BJ (cell line): ENCODE data around the gene PRSS27. TPM values are rescaled to one million over a fixed set of nuclear protein-coding genes. Genes with fewer than 3 reads are reported as not detected.

Source experiments
- CTCF ChIA-PET: fragments of 350-600 bp; formaldehyde crosslinking; extraction: SDS; loops from one replicate; lab custom pipeline; 2021; ENCODE audit warnings: antibody characterized with exemption, inconsistent platforms; lab: Yijun Ruan, JAX
- POLR2A ChIA-PET: fragments of 300-600 bp; sonication (Branson Sonifier 250); formaldehyde crosslinking; extraction: SDS; loops from one replicate; lab custom pipeline; 2021; ENCODE audit warnings: antibody characterized with exemption; lab: Charles Lee
- DNase-seq: peaks from one replicate; pipeline ENCODE4 v3.0.0-alpha.2; 2011; ENCODE audit warnings: low read depth
- H3K27me3 ChIP-seq: 2 replicates; pipeline ENCODE4 v1.6.0; 2011; ENCODE audit warnings: low read length; ENCODE audit not compliant: control insufficient read depth, insufficient read depth
- H3K36me3 ChIP-seq: 2 replicates; pipeline ENCODE4 v1.5.1; 2011; ENCODE audit warnings: low read length; ENCODE audit not compliant: control insufficient read depth, insufficient read depth
- H3K4me3 ChIP-seq: 2 replicates; pipeline ENCODE4 v1.5.1; 2011; ENCODE audit warnings: low read depth, mild to moderate bottlenecking, control low read depth, low read length
- CTCF ChIP-seq: IDR thresholded peaks from 2 replicates; pipeline ENCODE4 v1.5.1; 2011; ENCODE audit warnings: low read depth, mild to moderate bottlenecking, control low read depth, inconsistent platforms, low read length, moderate library complexity; ENCODE audit not compliant: insufficient read depth
- polyA plus RNA-seq: library from polyadenylated mRNA; depleted of rRNA; stranded (reverse); fragments of >200 nt; gene quantifications from 2 replicates; pipeline ENCODE4 v1.2.3, GENCODE V29; 2011

PRSS27 gene
- polyA plus RNA-seq, 1 experiment = 0.97 TPM

DNA sequence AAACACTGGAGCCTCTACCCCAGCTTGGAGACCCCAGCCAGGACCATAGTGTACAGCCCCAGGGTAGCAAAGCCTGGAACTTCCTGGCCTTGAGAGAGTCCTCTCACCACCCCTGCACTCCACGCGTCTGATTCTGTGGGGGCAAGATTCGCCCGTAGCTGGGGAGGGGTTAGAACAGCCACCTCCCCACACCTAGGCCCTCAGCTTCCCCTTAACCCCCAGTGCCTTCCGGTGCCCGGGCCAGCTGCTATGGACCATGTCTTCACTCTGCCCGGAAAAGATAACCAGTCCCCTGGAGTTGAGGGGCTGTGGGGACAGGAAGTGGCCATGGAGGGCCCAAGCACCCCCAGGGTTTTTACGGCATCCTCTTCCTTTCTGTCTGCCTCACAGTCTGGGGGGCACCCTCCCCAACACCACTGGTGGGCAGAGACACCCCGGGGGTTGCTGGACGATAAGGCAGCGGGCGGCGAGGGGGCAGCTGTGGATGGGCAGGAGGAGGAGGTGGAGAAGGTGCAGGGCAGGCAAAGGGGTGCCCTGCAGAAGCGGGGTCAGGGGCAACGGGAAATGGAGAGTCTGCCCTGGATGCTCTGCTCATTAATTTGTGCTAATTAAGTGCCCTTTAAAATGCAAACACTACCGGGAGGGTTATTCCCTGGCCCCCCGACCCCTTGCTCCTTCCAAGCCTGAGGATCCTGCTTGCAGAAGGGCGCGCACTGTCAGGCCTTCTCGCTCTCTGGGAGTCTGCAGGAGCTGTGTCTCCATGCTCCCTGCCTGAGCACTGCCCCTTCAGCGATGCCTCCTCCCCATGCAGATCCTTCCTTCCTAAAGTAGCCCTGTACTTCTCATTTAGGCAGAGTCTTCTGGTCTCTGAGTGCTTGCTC, 2.4 kb downstream of the PRSS27 start:
- no peak for TF ChIP-seq CTCF
- H3K36me3 ChIP-seq = no peaks in the 10 kb centered on the region
- ChIA-PET CTCF (interaction anchor here (1.0 kb wide), 1 partner anchor 18 kb away, joined by 3 read pairs; no protein-coding TSS in a partner anchor), POLR2A (no interaction called here)
- H3K27me3 ChIP-seq = no peaks in the 10 kb centered on the region; the same call in 1 of the 2 replicates
- no peak overlapping the region for H3K4me3 ChIP-seq
- no peak for DNase-seq

DNA sequence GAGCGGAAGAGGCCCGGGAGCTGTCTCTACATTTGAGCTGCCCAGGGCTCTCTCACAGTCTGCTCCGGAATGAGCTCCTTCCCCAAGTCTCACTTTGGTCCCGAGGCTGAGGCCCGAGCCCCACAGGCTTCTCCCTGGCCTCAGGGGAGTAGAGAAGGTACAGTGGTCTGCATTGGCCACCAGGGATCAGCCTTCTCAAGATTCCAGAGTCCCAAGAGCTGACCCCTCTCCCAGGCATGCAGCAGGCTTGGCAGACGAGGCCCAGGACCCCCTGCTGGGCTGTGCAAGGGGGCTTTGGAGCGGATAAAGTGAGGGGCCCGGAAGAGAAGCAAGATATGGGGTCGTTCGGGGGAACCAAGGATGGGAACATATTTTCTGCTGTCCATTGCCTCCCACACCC, 3.1 kb downstream of the PRSS27 start:
- no peak for DNase-seq
- Histone ChIP-seq H3K36me3 (no peaks in the 10 kb centered on the region), H3K27me3 (no peaks in the 10 kb centered on the region; the same call in 1 of the 2 replicates), H3K4me3 (no peak overlapping the region)
- TF ChIP-seq CTCF = no peak
- POLR2A ChIA-PET = no interaction called here
- CTCF ChIA-PET = no interaction called here

DNA sequence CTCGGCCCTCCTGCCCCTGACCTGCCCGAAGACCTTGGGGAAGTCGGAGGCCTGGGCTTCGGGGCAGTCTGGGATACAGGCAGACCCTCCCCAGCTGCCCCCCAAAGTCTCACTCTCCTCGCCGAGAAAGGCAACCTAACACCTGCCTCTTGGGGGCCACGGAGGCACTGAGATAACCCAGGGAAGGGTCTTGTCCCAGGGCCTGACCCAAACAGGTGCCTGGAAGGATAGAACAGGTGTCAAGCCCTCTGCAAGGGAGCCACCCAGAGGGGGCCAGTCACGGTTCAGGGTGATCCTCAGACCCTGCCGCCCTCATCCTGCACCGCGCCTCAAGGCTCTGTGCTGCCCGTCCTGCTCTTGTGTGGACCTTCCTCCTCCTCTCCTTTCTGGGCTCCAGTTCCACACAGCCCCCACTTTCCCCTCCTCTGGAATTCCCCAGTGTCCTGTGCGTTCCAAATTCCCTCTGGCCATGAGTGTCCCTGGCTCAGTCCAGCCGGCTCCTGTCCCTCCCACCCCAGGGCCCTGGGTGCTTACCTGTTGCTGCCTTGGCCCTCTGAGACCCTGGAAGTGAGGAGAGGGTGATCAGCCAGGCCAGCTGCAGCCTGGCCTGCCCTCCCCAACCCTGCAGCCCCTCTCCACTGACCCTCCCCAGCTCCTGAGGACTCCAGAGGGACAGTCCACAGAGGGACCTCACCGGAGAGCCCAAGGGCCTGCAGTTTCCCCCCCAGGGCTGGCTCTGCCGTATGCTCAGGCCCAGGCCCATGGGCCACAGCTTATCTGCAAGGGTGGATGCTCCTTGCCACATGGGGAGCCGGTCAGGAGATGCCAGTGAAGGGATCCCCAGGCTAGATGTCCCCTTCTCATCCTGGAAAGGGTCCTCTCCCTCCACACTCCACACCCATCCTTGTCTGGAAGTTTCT, 3.8 kb downstream of the PRSS27 start:
- DNase-seq = no peak
- ChIA-PET CTCF (no interaction called here), POLR2A (no interaction called here)
- no peaks in the 10 kb centered on the region for H3K36me3 ChIP-seq
- TF ChIP-seq CTCF = no peak
- H3K27me3 ChIP-seq = no peaks in the 10 kb centered on the region; the same call in 1 of the 2 replicates
- H3K4me3 ChIP-seq = no peak overlapping the region

DNA sequence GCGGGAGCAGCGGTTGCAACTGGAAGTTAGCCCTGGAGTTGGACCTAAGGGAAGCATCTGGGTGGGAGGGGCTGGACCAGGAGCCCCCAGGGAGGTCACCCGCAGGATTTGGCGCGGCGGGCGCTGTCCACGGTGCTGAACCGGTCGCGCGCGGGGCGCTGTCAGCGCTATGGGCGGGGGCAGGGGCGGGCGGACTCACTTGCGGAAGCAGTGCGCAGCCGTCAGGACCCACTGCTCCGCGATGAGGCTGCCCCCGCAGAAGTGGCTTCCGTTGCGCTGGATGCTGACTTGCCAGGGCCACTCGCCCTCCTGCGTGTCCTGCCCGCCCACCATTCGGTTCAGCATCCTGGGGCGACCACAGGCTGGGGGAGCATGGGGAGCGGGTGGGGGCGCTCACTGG, 4.5 kb downstream of the PRSS27 start:
- no peaks in the 10 kb centered on the region; the same call in 1 of the 2 replicates for H3K27me3 ChIP-seq
- no peaks in the 10 kb centered on the region for H3K36me3 ChIP-seq
- POLR2A ChIA-PET = no interaction called here
- CTCF ChIA-PET = no interaction called here
- DNase-seq = no peak
- no peak for TF ChIP-seq CTCF
- H3K4me3 ChIP-seq = no peak overlapping the region

GRCh38 chr16:2715064-2715463, 5.0 kb downstream of the PRSS27 start:
- Histone ChIP-seq H3K4me3 (no peak overlapping the region), H3K36me3 (peaks cover 2% of the 10 kb centered on the region; the same call in 1 of the 2 replicates), H3K27me3 (no peaks in the 10 kb centered on the region; the same call in 1 of the 2 replicates)
- TF ChIP-seq CTCF = no peak
- DNase-seq = no peak
- POLR2A ChIA-PET = no interaction called here
- CTCF ChIA-PET = no interaction called here
